HL-60 (cell line): ENCODE results near the gene SEPTIN5.

Experiments used
- DNase-seq, 2 experiments: peaks; one replicate each; pipeline ENCODE4 v3.0.0-alpha.2; 2010 to 2020; ENCODE audit warnings: low read depth in 1 of 2, low spot score in 1 of 2
- H3K27ac ChIP-seq: fragments of 250-450 bp; sonication (Bioruptor Pico); replicated peaks from 2 replicates; pipeline ENCODE4 v1.5.1; 2020; ENCODE audit warnings: mild to moderate bottlenecking, moderate library complexity
- H3K27me3 ChIP-seq: fragments of 250-450 bp; sonication (Bioruptor Pico); 2 replicates; pipeline ENCODE4 v1.5.1; 2021; ENCODE audit warnings: mild to moderate bottlenecking, moderate library complexity; ENCODE audit not compliant: insufficient read depth, poor library complexity, severe bottlenecking
- H3K4me3 ChIP-seq: replicated peaks from 2 replicates; pipeline ENCODE4 v1.5.1; 2011; ENCODE audit warnings: mild to moderate bottlenecking, control low read depth, low read length; ENCODE audit not compliant: insufficient read depth
- GABPA ChIP-seq: IDR thresholded peaks from 2 replicates; pipeline ENCODE4 v1.6.1; 2012; ENCODE audit warnings: low read depth
- POLR2AphosphoS5 ChIP-seq: IDR thresholded peaks from 2 replicates; pipeline ENCODE4 v1.6.1; 2012; ENCODE audit warnings: low read depth
- SPI1 ChIP-seq: IDR thresholded peaks from 2 replicates; pipeline ENCODE4 v1.6.1; 2012; ENCODE audit warnings: low read depth, mild to moderate bottlenecking, borderline replicate concordance
- TF ChIP-seq, protein P1 (sequence below): IDR thresholded peaks from one replicate; pipeline ENCODE4 v1.5.1; 2011; ENCODE audit warnings: low read length, control low read depth, inconsistent platforms; ENCODE audit not compliant: insufficient read depth
- TF ChIP-seq, protein P2 (sequence below): IDR thresholded peaks from 2 replicates; pipeline ENCODE4 v1.6.1; 2012; ENCODE audit warnings: low read depth; ENCODE audit not compliant: insufficient replicate concordance

SEPTIN5 gene

DNA sequence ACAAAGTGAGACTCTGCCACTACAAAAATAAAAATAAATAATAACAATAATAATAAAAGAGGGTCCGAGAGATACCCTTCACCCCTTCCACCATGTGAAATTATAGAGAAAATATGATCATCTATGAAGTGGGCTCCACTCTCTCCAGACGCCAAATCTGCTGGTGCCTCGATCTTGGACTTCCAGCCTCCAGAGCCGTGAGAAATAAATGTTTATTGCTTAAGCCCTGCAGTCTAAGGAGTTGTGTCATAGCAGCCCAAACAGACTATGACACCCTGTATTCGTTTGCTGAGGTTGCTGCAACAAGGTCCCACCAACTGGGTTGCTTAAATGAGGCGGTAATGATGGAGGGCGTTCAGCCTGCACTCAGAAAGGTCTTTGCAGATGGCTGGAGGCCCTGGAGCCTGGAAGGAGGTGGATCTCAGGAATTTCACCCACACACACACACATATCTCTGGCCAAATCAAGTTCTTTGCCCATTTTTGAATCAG is 7.6 kb upstream of the SEPTIN5 start:
- no peaks in the 10 kb centered on the region for H3K27me3 ChIP-seq
- no peak overlapping the region for H3K4me3 ChIP-seq
- DNase-seq: peak; percentile 50 to 70
- H3K27ac ChIP-seq: peak overlapping the region; percentile 14; the same call in 1 of the 2 replicates
- TF ChIP-seq SPI1 (no peak), POLR2AphosphoS5 (no peak), GABPA (no peak)
- TF ChIP-seq, protein P1, sequence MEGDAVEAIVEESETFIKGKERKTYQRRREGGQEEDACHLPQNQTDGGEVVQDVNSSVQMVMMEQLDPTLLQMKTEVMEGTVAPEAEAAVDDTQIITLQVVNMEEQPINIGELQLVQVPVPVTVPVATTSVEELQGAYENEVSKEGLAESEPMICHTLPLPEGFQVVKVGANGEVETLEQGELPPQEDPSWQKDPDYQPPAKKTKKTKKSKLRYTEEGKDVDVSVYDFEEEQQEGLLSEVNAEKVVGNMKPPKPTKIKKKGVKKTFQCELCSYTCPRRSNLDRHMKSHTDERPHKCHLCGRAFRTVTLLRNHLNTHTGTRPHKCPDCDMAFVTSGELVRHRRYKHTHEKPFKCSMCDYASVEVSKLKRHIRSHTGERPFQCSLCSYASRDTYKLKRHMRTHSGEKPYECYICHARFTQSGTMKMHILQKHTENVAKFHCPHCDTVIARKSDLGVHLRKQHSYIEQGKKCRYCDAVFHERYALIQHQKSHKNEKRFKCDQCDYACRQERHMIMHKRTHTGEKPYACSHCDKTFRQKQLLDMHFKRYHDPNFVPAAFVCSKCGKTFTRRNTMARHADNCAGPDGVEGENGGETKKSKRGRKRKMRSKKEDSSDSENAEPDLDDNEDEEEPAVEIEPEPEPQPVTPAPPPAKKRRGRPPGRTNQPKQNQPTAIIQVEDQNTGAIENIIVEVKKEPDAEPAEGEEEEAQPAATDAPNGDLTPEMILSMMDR: no peak
- TF ChIP-seq, protein P2, sequence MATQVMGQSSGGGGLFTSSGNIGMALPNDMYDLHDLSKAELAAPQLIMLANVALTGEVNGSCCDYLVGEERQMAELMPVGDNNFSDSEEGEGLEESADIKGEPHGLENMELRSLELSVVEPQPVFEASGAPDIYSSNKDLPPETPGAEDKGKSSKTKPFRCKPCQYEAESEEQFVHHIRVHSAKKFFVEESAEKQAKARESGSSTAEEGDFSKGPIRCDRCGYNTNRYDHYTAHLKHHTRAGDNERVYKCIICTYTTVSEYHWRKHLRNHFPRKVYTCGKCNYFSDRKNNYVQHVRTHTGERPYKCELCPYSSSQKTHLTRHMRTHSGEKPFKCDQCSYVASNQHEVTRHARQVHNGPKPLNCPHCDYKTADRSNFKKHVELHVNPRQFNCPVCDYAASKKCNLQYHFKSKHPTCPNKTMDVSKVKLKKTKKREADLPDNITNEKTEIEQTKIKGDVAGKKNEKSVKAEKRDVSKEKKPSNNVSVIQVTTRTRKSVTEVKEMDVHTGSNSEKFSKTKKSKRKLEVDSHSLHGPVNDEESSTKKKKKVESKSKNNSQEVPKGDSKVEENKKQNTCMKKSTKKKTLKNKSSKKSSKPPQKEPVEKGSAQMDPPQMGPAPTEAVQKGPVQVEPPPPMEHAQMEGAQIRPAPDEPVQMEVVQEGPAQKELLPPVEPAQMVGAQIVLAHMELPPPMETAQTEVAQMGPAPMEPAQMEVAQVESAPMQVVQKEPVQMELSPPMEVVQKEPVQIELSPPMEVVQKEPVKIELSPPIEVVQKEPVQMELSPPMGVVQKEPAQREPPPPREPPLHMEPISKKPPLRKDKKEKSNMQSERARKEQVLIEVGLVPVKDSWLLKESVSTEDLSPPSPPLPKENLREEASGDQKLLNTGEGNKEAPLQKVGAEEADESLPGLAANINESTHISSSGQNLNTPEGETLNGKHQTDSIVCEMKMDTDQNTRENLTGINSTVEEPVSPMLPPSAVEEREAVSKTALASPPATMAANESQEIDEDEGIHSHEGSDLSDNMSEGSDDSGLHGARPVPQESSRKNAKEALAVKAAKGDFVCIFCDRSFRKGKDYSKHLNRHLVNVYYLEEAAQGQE: no peak

DNA sequence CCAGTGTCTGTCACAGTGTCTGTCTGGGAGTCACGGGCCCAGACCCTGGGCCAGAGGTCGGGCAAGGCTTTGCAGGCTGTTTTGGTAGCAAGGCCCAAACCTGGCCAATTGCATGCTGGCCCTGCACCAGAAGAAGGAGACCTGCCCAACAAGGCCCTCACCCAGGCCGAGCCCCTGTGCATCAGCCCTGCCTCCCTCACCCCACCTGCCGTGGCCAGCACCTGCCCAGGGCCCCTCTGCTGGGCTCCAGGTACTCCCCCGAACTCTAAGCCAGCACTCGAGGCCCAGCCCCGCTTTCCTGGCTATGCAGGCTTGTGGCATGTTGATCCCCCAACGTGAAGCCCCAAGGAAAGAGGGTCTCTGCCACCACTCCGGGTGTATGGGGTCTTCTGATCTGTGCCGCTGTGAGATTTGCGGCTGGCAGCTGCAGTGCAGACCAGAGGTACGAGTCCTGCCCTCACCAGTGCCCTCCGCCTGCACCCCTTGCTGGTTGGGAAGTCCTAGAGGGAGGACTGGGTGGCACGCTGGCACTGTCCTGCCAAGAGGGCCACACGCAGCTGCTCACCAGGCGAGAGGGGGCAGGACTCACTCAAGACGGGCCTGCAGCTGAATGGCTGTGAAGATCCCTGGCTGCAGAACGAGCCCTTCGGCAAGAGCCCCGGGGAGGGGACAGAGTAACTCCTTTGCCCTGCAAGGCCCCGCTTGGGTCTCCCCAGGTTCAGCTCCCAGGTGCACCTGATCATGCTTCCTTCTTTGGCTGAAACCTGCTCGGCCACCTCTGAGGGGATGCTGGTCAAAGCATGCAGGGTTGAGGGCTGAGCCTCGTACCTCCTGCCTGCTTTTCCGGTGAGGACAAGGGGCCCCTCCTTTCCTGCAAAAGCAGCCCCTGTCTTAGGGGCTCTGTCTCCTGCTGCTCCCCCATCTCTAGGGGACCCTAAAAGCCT is 6.7 kb upstream of the SEPTIN5 start:
- Histone ChIP-seq H3K4me3 (no peak overlapping the region), H3K27ac (peak overlapping the region; percentile 14; the same call in 1 of the 2 replicates), H3K27me3 (no peaks in the 10 kb centered on the region)
- TF ChIP-seq, protein P1: no peak
- TF ChIP-seq POLR2AphosphoS5 (no peak), GABPA (no peak), SPI1 (no peak)
- TF ChIP-seq, protein P2: no peak
- no peak for DNase-seq

DNA sequence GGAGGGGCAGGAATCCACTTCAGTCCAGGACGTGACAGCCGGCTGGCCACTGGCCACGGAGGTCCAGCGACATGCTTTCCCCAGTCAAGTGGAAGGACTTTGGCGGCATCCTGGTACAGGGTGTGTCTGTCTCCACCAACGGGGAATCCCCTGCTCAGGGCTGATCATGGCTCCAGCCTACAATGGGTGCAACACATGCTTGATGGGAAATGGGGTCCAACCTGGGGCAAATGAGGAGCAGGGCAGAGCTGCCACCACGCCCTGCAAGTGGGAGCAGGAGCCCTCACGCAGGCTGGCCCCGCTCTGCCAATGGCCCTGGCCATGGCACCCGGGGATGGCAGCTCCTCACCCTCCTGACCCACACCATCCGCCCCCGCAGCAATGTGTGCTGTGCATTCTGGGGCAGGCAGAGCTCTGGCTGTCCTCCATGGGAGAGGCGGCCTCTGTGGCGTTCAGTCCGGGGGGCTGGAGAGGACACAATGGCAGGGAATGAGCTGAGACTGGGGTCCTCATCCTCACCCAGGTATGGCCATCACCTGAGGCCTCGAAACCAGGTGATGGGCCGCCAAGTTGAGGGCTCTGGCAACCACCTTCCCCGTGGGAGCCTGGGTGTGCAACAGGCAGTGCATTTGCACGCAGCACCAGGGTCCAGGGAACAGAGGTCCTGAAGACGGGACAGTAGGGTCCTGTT is 5.8 kb upstream of the SEPTIN5 start:
- Histone ChIP-seq H3K4me3 (no peak overlapping the region), H3K27me3 (no peaks in the 10 kb centered on the region), H3K27ac (no peak overlapping the region)
- TF ChIP-seq, protein P2: no peak
- TF ChIP-seq GABPA (no peak), POLR2AphosphoS5 (no peak), SPI1 (no peak)
- TF ChIP-seq, protein P1: no peak
- no peak for DNase-seq
